Forelimb muscle (tissue), 1 donor: ENCODE data around the gene OFD1. TPM values are rescaled to one million over a fixed set of nuclear protein-coding genes. Genes with fewer than 3 reads are reported as not detected.
A peak's percentile ranks its signal among the peaks of the same experiment; 100 is the strongest.
"Not testable (repeated sequence)": the region's sequence is repeated elsewhere in the genome, so short reads cannot be mapped to it uniquely, and the experiment has no call there.

ENCODE experiments used
- DNase-seq: peaks from one replicate; pipeline ENCODE4 v3.0.0-alpha.2; 2013; ENCODE audit warnings: low read depth
- polyA plus RNA-seq: library from polyadenylated mRNA; unstranded; fragments of 120-200 nt; gene quantifications from one replicate; pipeline ENCODE4 v1.2.1, GENCODE V29; 2013; ENCODE audit not compliant: insufficient read length

OFD1 gene
- polyA plus RNA-seq, 1 donor = 20.7 TPM

- DNase-seq = no peak
Measured at GRCh38 chrX:13703135-13703534, 31.4 kb upstream of the OFD1 start.

GRCh38 chrX:13703589-13703988 is 31.0 kb upstream of the OFD1 start:
- DNase-seq = no peak

- DNase-seq = no peak
Measured at GRCh38 chrX:13711141-13711540, 23.4 kb upstream of the OFD1 start.

- no peak for DNase-seq
Measured at GRCh38 chrX:13716455-13716854, 18.1 kb upstream of the OFD1 start.

- no peak for DNase-seq
Measured at GRCh38 chrX:13716905-13717304, 17.6 kb upstream of the OFD1 start.

GRCh38 chrX:13717700-13718472 is 16.7 kb upstream of the OFD1 start:
- DNase-seq = peak; percentile 47

- DNase-seq = no peak
Measured at GRCh38 chrX:13719192-13719856, 15.2 kb upstream of the OFD1 start.

- no peak for DNase-seq
Measured at GRCh38 chrX:13721371-13721770, 13.2 kb upstream of the OFD1 start.

- DNase-seq = no peak
Measured at GRCh38 chrX:13721819-13722519, 12.6 kb upstream of the OFD1 start.

GRCh38 chrX:13724878-13725277 is 9.7 kb upstream of the OFD1 start:
- DNase-seq = not testable (repeated sequence)

GRCh38 chrX:13726583-13726982 is 8.0 kb upstream of the OFD1 start:
- not testable (repeated sequence) for DNase-seq

GRCh38 chrX:13730523-13730922 is 4.0 kb upstream of the OFD1 start:
- DNase-seq = not testable (repeated sequence)

GRCh38 chrX:13732246-13733067 is 2.1 kb upstream of the OFD1 start:
- DNase-seq = no peak

- DNase-seq = no peak
Measured at GRCh38 chrX:13733506-13733905, 1.0 kb upstream of the OFD1 start.

GRCh38 chrX:13741695-13742094 is 7.1 kb downstream of the OFD1 start:
- no peak for DNase-seq

GRCh38 chrX:13742397-13743176 is 8.0 kb downstream of the OFD1 start:
- DNase-seq = no peak

- DNase-seq = no peak
Measured at GRCh38 chrX:13747836-13748235, 13.3 kb downstream of the OFD1 start.

GRCh38 chrX:13748486-13748885 is 13.9 kb downstream of the OFD1 start:
- DNase-seq = no peak

GRCh38 chrX:13750204-13750603 is 15.7 kb downstream of the OFD1 start:
- DNase-seq = no peak

- no peak for DNase-seq
Measured at GRCh38 chrX:13750812-13751211, 16.3 kb downstream of the OFD1 start.

- no peak for DNase-seq
Measured at GRCh38 chrX:13752141-13752540, 17.6 kb downstream of the OFD1 start.
